ENCODE data around the gene SETD1B.

DNA sequence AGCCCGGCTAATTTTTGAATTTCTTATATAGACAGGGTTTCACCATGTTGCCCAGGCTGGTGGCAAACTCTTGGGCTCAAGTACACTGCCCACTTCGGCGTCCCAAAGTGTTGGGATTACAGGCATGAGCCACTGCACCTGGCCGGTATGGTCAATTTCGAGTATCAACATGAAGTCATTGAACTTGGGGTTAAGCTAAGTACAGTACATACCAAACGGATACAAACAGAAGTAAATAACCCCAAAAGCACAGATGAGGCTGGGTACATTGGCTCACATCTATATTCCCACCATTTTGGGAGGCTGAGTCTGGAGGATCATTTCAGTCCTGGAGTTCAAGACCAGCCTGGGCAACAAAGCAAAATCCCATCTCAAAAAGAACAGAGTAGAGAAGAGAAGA lies 71.8 kb downstream of the SETD1B start:
- TF ChIP-seq, protein P1, sequence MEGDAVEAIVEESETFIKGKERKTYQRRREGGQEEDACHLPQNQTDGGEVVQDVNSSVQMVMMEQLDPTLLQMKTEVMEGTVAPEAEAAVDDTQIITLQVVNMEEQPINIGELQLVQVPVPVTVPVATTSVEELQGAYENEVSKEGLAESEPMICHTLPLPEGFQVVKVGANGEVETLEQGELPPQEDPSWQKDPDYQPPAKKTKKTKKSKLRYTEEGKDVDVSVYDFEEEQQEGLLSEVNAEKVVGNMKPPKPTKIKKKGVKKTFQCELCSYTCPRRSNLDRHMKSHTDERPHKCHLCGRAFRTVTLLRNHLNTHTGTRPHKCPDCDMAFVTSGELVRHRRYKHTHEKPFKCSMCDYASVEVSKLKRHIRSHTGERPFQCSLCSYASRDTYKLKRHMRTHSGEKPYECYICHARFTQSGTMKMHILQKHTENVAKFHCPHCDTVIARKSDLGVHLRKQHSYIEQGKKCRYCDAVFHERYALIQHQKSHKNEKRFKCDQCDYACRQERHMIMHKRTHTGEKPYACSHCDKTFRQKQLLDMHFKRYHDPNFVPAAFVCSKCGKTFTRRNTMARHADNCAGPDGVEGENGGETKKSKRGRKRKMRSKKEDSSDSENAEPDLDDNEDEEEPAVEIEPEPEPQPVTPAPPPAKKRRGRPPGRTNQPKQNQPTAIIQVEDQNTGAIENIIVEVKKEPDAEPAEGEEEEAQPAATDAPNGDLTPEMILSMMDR (IDR thresholded peaks at IDR 0.05; ENCODE audit: poor library complexity) = no peak
- TF ChIP-seq EZH2phosphoT487 (IDR thresholded peaks at IDR 0.05; ENCODE audit: low read depth, severe bottlenecking, unreplicated experiment) (no peak), EZH2 (IDR thresholded peaks at IDR 0.05; ENCODE audit: borderline replicate concordance) (no peak)
